Mammary epithelial cell (primary cell): Measurements from ENCODE around the gene FAM9B.

Experiments used
- EZH2 ChIP-seq: IDR thresholded peaks from 2 replicates; pipeline ENCODE4 v1.6.1; 2012; ENCODE audit warnings: low read length, inconsistent platforms, borderline replicate concordance
- TF ChIP-seq, protein P1 (sequence below), 2 donors: IDR thresholded peaks in 1 of 2; conservative IDR thresholded peaks in 1 of 2; 2 replicates each; pipeline ENCODE4 v1.5.1; 2011 to 2012; ENCODE audit warnings: inconsistent platforms in 2 of 2, low read length in 2 of 2, mild to moderate bottlenecking in 2 of 2, control low read depth in 1 of 2, low read depth in 1 of 2; ENCODE audit not compliant: insufficient read depth in 1 of 2; ENCODE audit errors: extremely low read depth in 1 of 2

DNA sequence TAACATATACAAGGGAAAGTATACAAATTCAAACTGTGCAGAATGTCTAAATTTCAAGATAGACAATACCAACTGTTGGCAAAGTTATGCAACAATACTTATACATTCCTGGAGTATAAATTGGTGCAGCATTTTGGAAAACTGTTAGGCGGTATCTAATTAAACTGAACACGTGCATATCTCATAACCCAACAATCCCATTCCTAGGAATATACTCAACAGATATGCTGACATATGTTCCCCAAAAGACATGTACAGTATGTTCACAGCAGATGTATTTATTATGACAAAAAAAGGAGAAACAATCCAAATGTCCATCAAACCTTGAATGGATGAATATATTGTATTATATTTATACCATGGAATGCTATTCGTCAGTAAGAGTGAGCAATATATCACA is 16.4 kb upstream of the FAM9B start:
- TF ChIP-seq, protein P1, sequence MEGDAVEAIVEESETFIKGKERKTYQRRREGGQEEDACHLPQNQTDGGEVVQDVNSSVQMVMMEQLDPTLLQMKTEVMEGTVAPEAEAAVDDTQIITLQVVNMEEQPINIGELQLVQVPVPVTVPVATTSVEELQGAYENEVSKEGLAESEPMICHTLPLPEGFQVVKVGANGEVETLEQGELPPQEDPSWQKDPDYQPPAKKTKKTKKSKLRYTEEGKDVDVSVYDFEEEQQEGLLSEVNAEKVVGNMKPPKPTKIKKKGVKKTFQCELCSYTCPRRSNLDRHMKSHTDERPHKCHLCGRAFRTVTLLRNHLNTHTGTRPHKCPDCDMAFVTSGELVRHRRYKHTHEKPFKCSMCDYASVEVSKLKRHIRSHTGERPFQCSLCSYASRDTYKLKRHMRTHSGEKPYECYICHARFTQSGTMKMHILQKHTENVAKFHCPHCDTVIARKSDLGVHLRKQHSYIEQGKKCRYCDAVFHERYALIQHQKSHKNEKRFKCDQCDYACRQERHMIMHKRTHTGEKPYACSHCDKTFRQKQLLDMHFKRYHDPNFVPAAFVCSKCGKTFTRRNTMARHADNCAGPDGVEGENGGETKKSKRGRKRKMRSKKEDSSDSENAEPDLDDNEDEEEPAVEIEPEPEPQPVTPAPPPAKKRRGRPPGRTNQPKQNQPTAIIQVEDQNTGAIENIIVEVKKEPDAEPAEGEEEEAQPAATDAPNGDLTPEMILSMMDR (conservative IDR thresholded peaks at IDR 0.05 in 1 of 2, IDR thresholded peaks at IDR 0.05 in 1 of 2; ENCODE audit: extremely low read depth in 1 of 2, insufficient read depth in 1 of 2, low read depth in 1 of 2, low read length in 2 of 2): no peak
- no peak for TF ChIP-seq EZH2
